HG02981 (cell line): ENCODE data around the gene MORN5.

ENCODE experiments used
- ATAC-seq: cut with Tn5 transposase; IDR thresholded peaks from one replicate; pipeline ENCODE4 v1.9.1; 2021; ENCODE audit warnings: mild to moderate bottlenecking, moderate library complexity; ENCODE audit not compliant: unreplicated experiment

MORN5 gene

GRCh38 chr9:122124048-122124447 lies 35.7 kb upstream of the MORN5 start:
- ATAC-seq, result no peak

GRCh38 chr9:122124528-122124927 lies 35.2 kb upstream of the MORN5 start:
- no peak for ATAC-seq

GRCh38 chr9:122125158-122125508 lies 34.6 kb upstream of the MORN5 start:
- ATAC-seq, result peak; percentile 56

GRCh38 chr9:122125509-122126330 lies 34.0 kb upstream of the MORN5 start:
- ATAC-seq, result no peak

- no peak for ATAC-seq
Observed at GRCh38 chr9:122126331-122127261, 33.1 kb upstream of the MORN5 start.

GRCh38 chr9:122127396-122127798 lies 32.3 kb upstream of the MORN5 start:
- no peak for ATAC-seq

- no peak for ATAC-seq
Observed at GRCh38 chr9:122128007-122128968, 31.4 kb upstream of the MORN5 start.

GRCh38 chr9:122128969-122129343 lies 30.8 kb upstream of the MORN5 start:
- ATAC-seq, result no peak

GRCh38 chr9:122129969-122130368 lies 29.7 kb upstream of the MORN5 start:
- ATAC-seq, result no peak

- ATAC-seq, result no peak
Observed at GRCh38 chr9:122130837-122131236, 28.9 kb upstream of the MORN5 start.

- ATAC-seq, result no peak
Observed at GRCh38 chr9:122131401-122132001, 28.2 kb upstream of the MORN5 start.

GRCh38 chr9:122132539-122132938 lies 27.2 kb upstream of the MORN5 start:
- no peak for ATAC-seq

GRCh38 chr9:122133263-122133983 lies 26.3 kb upstream of the MORN5 start:
- ATAC-seq, result no peak

- no peak for ATAC-seq
Observed at GRCh38 chr9:122133984-122134535, 25.6 kb upstream of the MORN5 start.

GRCh38 chr9:122134822-122135528 lies 24.7 kb upstream of the MORN5 start:
- ATAC-seq, result no peak

GRCh38 chr9:122135529-122135859 lies 24.2 kb upstream of the MORN5 start:
- no peak for ATAC-seq

- ATAC-seq, result no peak
Observed at GRCh38 chr9:122138560-122139268, 21.0 kb upstream of the MORN5 start.
